H1 (cell line): ENCODE data around the gene CACNA1B. TPM values are rescaled to one million over a fixed set of nuclear protein-coding genes. Genes with fewer than 3 reads are reported as not detected.

Source experiments
- CTCF ChIA-PET: fragments of 300-600 bp; sonication (Branson Sonifier 250); formaldehyde crosslinking; loops from one replicate; lab custom pipeline; 2021; ENCODE audit not compliant: partially characterized antibody; lab: Charles Lee
- POLR2A ChIA-PET: fragments of 300-600 bp; sonication (Branson Sonifier 250); formaldehyde crosslinking; loops from one replicate; lab custom pipeline; 2021; ENCODE audit warnings: inconsistent platforms; ENCODE audit not compliant: partially characterized antibody; lab: Charles Lee
- DNase-seq, 2 experiments: peaks; one replicate each; pipeline versions ENCODE4 v3.0.0 to v3.0.0-alpha.2; 2010 to 2022; ENCODE audit warnings: low spot score in 2 of 2, low read depth in 1 of 2, mixed read lengths in 1 of 2
- FAIRE-seq: peaks from 2 replicates; lab custom pipeline; 2011; peaks lifted over from hg19 to GRCh38; lab: Jason Lieb, UNC
- H2AFZ ChIP-seq: 2 replicates; pipeline ENCODE4 v1.8.1; 2012; ENCODE audit warnings: low read length, inconsistent platforms
- H2AK5ac ChIP-seq: 2 replicates; pipeline ENCODE4 v1.6.1; 2013; ENCODE audit warnings: low read depth, low read length
- H2BK120ac ChIP-seq: replicated peaks from 2 replicates; pipeline ENCODE3; 2013; ENCODE audit warnings: low read depth, low read length, inconsistent platforms
- H2BK12ac ChIP-seq: 2 replicates; pipeline ENCODE4 v1.6.1; 2013; ENCODE audit warnings: low read depth, low read length
- H2BK15ac ChIP-seq: 2 replicates; pipeline ENCODE4 v1.6.1; 2013; ENCODE audit warnings: low read length
- H2BK20ac ChIP-seq: 2 replicates; pipeline ENCODE4 v1.6.1; 2013; ENCODE audit warnings: low read length
- H2BK5ac ChIP-seq: 2 replicates; pipeline ENCODE4 v1.6.1; 2013; ENCODE audit warnings: low read depth, low read length
- H3K14ac ChIP-seq: 2 replicates; pipeline ENCODE4 v1.6.1; 2013; ENCODE audit warnings: inconsistent platforms; ENCODE audit not compliant: insufficient read length
- H3K18ac ChIP-seq: 2 replicates; pipeline ENCODE4 v1.6.1; 2013; ENCODE audit warnings: low read length; ENCODE audit errors: extremely low read depth
- H3K23ac ChIP-seq: 2 replicates; pipeline ENCODE4 v1.6.1; 2013; ENCODE audit warnings: inconsistent platforms; ENCODE audit not compliant: insufficient read length
- H3K23me2 ChIP-seq: 2 replicates; pipeline ENCODE4 v1.6.1; 2013; ENCODE audit warnings: low read depth, low read length
- H3K27ac ChIP-seq: 2 replicates; pipeline ENCODE4 v1.6.1; 2011; ENCODE audit warnings: low read depth, low read length, inconsistent platforms
- H3K27me3 ChIP-seq, 4 experiments: replicated peaks in 1 of 4; 1 replicate in 1 of 4; 2 replicates in 3 of 4; pipeline versions ENCODE4 v1.6.1 to v1.8.1; 2011 to 2013; ENCODE audit warnings: low read length in 3 of 4, mild to moderate bottlenecking in 3 of 4, inconsistent platforms in 2 of 4, mixed read lengths in 2 of 4, moderate library complexity in 1 of 4; ENCODE audit not compliant: control insufficient read depth in 3 of 4, insufficient read depth in 3 of 4; ENCODE audit errors: extremely low read depth in 1 of 4
- H3K36me3 ChIP-seq, 4 experiments: 2 replicates each; pipeline versions ENCODE4 v1.6.1 to v1.8.1; 2011 to 2013; ENCODE audit warnings: mild to moderate bottlenecking in 4 of 4, low read length in 3 of 4, moderate library complexity in 2 of 4, control low read depth in 1 of 4, inconsistent platforms in 1 of 4; ENCODE audit not compliant: insufficient read depth in 4 of 4, control insufficient read depth in 2 of 4
- H3K4ac ChIP-seq: replicated peaks from 2 replicates; pipeline ENCODE3; 2013; ENCODE audit warnings: low read length, low read depth, mixed read lengths, inconsistent platforms; ENCODE audit not compliant: insufficient read length
- H3K4me1 ChIP-seq, 4 experiments: replicated peaks in 1 of 4; 1 replicate in 1 of 4; 2 replicates in 3 of 4; pipeline versions ENCODE4 v1.6.1 to v1.8.1; 2011 to 2013; ENCODE audit warnings: low read length in 3 of 4, inconsistent platforms in 2 of 4, mixed read lengths in 1 of 4; ENCODE audit not compliant: insufficient read depth in 4 of 4, control insufficient read depth in 3 of 4
- H3K4me2 ChIP-seq, 2 experiments: 2 replicates each; pipeline versions ENCODE4 v1.6.1 to v1.8.1; 2011 to 2013; ENCODE audit warnings: low read depth in 2 of 2, low read length in 2 of 2, control low read depth in 1 of 2, inconsistent platforms in 1 of 2, mild to moderate bottlenecking in 1 of 2; ENCODE audit not compliant: insufficient read depth in 1 of 2
- H3K4me3 ChIP-seq, 4 experiments: fragments of 200-600, 300-600 bp in 1 of 4; sonication (generic), shearing (Covaris generic), sonication (Bioruptor Twin) in 1 of 4; 2 replicates each; pipeline versions ENCODE4 v1.5.1 to v1.8.1; 2011 to 2016; ENCODE audit warnings: low read length in 4 of 4, low read depth in 3 of 4, control low read depth in 2 of 4, inconsistent platforms in 2 of 4, mild to moderate bottlenecking in 2 of 4, mixed read lengths in 1 of 4, moderate library complexity in 1 of 4; ENCODE audit not compliant: insufficient read depth in 2 of 4; ENCODE audit errors: extremely low read depth in 1 of 4
- H3K56ac ChIP-seq: replicated peaks from 2 replicates; pipeline ENCODE3; 2013; ENCODE audit warnings: low read depth, mild to moderate bottlenecking, mixed read lengths, low read length, inconsistent platforms; ENCODE audit not compliant: insufficient read length
- H3K79me1 ChIP-seq: 2 replicates; pipeline ENCODE4 v1.6.1; 2013; ENCODE audit warnings: low read depth, low read length, control low read depth
- H3K79me2 ChIP-seq, 2 experiments: 2 replicates each; pipeline versions ENCODE4 v1.6.1 to v1.8.1; 2012 to 2013; ENCODE audit warnings: low read length in 2 of 2, mild to moderate bottlenecking in 2 of 2, inconsistent platforms in 1 of 2; ENCODE audit not compliant: insufficient read depth in 2 of 2, control insufficient read depth in 1 of 2
- H3K9ac ChIP-seq, 4 experiments: replicated peaks in 1 of 4; 1 replicate in 1 of 4; 2 replicates in 3 of 4; pipeline versions ENCODE4 v1.6.1 to v1.8.1; 2011 to 2013; ENCODE audit warnings: low read depth in 3 of 4, low read length in 3 of 4, control low read depth in 2 of 4, mild to moderate bottlenecking in 2 of 4, moderate library complexity in 2 of 4, inconsistent platforms in 1 of 4; ENCODE audit errors: extremely low read depth in 1 of 4
- H3K9me3 ChIP-seq, 2 experiments: 2 replicates each; pipeline versions ENCODE4 v1.6.1 to v1.8.1; 2012 to 2013; ENCODE audit warnings: mild to moderate bottlenecking in 2 of 2, moderate library complexity in 2 of 2, control low read depth in 1 of 2, inconsistent platforms in 1 of 2, low read depth in 1 of 2, low read length in 1 of 2, mixed read lengths in 1 of 2; ENCODE audit not compliant: insufficient read depth in 2 of 2
- H4K20me1 ChIP-seq, 2 experiments: replicated peaks in 1 of 2; 2 replicates each; pipeline versions ENCODE3 to v1.8.1; 2011 to 2013; ENCODE audit warnings: inconsistent platforms in 2 of 2, low read length in 2 of 2, mild to moderate bottlenecking in 1 of 2; ENCODE audit not compliant: insufficient read depth in 2 of 2, control insufficient read depth in 1 of 2
- H4K5ac ChIP-seq: 2 replicates; pipeline ENCODE4 v1.6.1; 2013; ENCODE audit warnings: low read length, low read depth, mixed read lengths, inconsistent platforms; ENCODE audit not compliant: insufficient read length
- H4K8ac ChIP-seq: 2 replicates; pipeline ENCODE4 v1.8.0; 2013; ENCODE audit warnings: mild to moderate bottlenecking, moderate library complexity, low read length, inconsistent platforms; ENCODE audit not compliant: insufficient read depth; ENCODE audit errors: extremely low read depth
- H4K91ac ChIP-seq: replicated peaks from 2 replicates; pipeline ENCODE3; 2013; ENCODE audit warnings: low read length, mixed read lengths, inconsistent platforms; ENCODE audit not compliant: insufficient read length
- EGR1 ChIP-seq: IDR thresholded peaks from 2 replicates; pipeline ENCODE4 v1.6.1; 2011; ENCODE audit warnings: low read depth, low read length, borderline replicate concordance
- HDAC2 ChIP-seq, 2 experiments: fragments of 300-600 bp in 1 of 2; sonication (generic) in 1 of 2; IDR thresholded peaks; 2 replicates each; pipeline ENCODE4 v1.6.1; 2011 to 2012; ENCODE audit warnings: low read depth in 2 of 2, low read length in 2 of 2, mild to moderate bottlenecking in 2 of 2, moderate library complexity in 2 of 2, borderline replicate concordance in 1 of 2, inconsistent platforms in 1 of 2
- KDM4A ChIP-seq: IDR thresholded peaks from one replicate; pipeline ENCODE4 v1.7.1; 2012; ENCODE audit warnings: low read depth, mild to moderate bottlenecking, moderate library complexity, low read length, inconsistent platforms; ENCODE audit not compliant: severe bottlenecking
- WGBS, 2 experiments: shearing (Covaris generic) in 1 of 2; methylation state at CpG; one replicate each; pipeline versions ENCODE4 v1.1.6 to v1.1.7; 2013 to 2015; ENCODE audit warnings: low lambda C conversion rate in 2 of 2, mixed read lengths in 2 of 2, inconsistent platforms in 1 of 2, low coverage in 1 of 2, missing lambda C conversion rate in 1 of 2; ENCODE audit not compliant: insufficient replicate concordance in 2 of 2, insufficient coverage in 1 of 2, insufficient read length in 1 of 2; ENCODE audit errors: extremely low coverage in 1 of 2, missing lambda C conversion rate in 1 of 2; 5-methylcytosine and 5-hydroxymethylcytosine counted together
- polyA plus RNA-seq, 7 experiments: library from polyadenylated mRNA; depleted of rRNA in 3 of 7; stranded (reverse) in 5 of 7; unstranded in 2 of 7; fragments of >200 nt in 5 of 7; fragments of 200-250 nt in 2 of 7; gene quantifications; 1 replicate in 5 of 7; 2 replicates in 1 of 7; 4 replicates in 1 of 7; pipeline versions ENCODE4 v1.2.1 to v1.2.3, GENCODE V29; 2011 to 2013; ENCODE audit warnings: missing spikeins in 2 of 7, mixed read lengths in 2 of 7
- total RNA-seq: library from RNA; stranded (reverse); fragmentation: NEBNext Ultra II Directional; extraction: Animal tissue kit (Norgen Biotek cat#: 25700); gene quantifications from 2 replicates; pipeline ENCODE4 v1.2.1, GENCODE V29; 2021

Gene CACNA1B
- total and polyA plus RNA-seq, 2 of the 8 experiments (the other 6 are each of a cell fraction or from before 2014, with no cell fraction given): 1.5 to 5.7 TPM

DNA sequence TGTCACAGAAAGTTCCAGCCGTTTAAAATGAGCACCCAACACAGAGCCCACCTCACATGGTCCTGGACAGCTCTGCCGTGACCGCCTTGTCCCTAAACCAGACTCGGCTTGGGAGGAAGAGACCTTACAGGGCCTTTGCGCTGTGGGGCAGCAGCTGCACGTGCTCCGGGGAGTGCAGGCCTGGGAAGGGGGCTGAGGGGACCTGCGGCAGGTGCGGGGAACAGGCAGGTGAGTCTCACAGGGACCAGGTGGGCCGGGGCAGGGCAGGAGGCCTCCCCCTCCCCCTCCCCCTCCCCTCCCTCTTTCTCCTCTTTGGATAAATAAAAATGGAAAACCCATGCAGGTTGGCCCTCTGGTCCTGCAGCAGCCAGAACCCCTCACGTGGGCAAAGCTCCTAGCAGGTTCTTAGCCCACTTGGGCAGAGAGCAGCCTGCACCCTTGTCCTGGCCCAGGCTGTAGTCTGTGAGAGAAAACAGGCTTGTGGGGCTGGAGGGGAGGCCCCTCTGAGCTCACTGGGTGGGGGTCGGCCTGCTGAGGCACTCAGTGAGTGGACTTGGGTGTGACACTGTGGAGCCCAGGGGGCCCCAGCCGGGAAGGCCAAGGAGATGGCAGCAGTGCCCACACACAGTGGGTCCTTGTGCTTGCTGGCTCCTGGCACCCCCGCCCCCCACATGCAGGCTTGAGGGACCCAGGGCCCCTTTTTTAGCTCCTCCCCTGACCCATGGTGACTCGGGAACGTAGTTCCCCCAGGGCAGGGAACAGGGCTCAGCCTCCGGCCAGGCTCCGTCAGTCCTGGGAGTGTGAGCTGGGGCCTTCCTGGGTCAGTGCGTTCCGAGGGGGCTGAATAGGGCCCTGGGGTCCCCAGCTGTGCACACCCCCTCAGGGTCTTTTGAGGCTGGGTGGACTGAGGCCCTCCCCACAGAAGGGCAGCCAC, 40.0 kb upstream of the CACNA1B start:
- H3K79me1 ChIP-seq: no peaks in the 10 kb centered on the region
- H4K91ac ChIP-seq: no peak overlapping the region
- no peak overlapping the region for H2BK12ac ChIP-seq
- H4K20me1 ChIP-seq: peaks cover 1 to 2% of the 10 kb centered on the region in 2 experiments
- no peak overlapping the region for H3K4me2 ChIP-seq
- H3K9ac ChIP-seq: no peak overlapping the region
- H3K23me2 ChIP-seq: no peaks in the 10 kb centered on the region
- no peak overlapping the region for H3K18ac ChIP-seq
- H3K4me1 ChIP-seq: no peaks in the 10 kb centered on the region; a peak in 1 of 7 replicates
- no peak overlapping the region for H3K14ac ChIP-seq
- 0 out of 2 replicates have a peak overlapping the region, but pooled peaks have one; percentile 48 for H4K8ac ChIP-seq
- H2BK5ac ChIP-seq: no peak overlapping the region
- DNase-seq: no peak
- no peak overlapping the region for H4K5ac ChIP-seq
- H2BK15ac ChIP-seq: no peak overlapping the region
- H3K9me3 ChIP-seq: no peaks in the 10 kb centered on the region; a peak in 1 of 4 replicates
- FAIRE-seq: no peak
- no peak overlapping the region for H2AK5ac ChIP-seq
- H3K79me2 ChIP-seq: no peaks in the 10 kb centered on the region
- ChIA-PET POLR2A (interaction anchor here (0.6 to 1.5 kb wide), 2 partner anchors 11 to 16 kb away, joined by 3 read pairs; no protein-coding TSS in a partner anchor), CTCF (interaction anchor here (0.7 to 1.2 kb wide), 7 partner anchors 9 to 263 kb away, joined by 3 to 4 read pairs (median 3); no protein-coding TSS in a partner anchor)
- H3K4ac ChIP-seq: no peak overlapping the region
- no peaks in the 10 kb centered on the region for H3K27me3 ChIP-seq
- H3K56ac ChIP-seq: no peak overlapping the region
- 91% methylated on average over 15 of the region's 20 CpGs; no CpG with 5 or more reads in 1 of the 2 experiments for WGBS, 2 experiments
- no peak overlapping the region for H2BK120ac ChIP-seq
- no peak overlapping the region for H3K23ac ChIP-seq
- H2AFZ ChIP-seq: no peak overlapping the region
- TF ChIP-seq EGR1: no peak
- TF ChIP-seq KDM4A: no peak
- no peak for TF ChIP-seq HDAC2 (IDR thresholded peaks at IDR 0.05; ENCODE audit: borderline replicate concordance in 1 of 2, low read depth in 2 of 2, low read length in 2 of 2)
- H3K4me3 ChIP-seq: no peak overlapping the region
- no peak overlapping the region for H3K27ac ChIP-seq
- peaks cover 5 to 25% (median 6%) of the 10 kb centered on the region in 4 experiments; a peak in 7 of 8 replicates for H3K36me3 ChIP-seq
- H2BK20ac ChIP-seq: no peak overlapping the region
